Tibial nerve (tissue), 4 donors: Measurements from ENCODE around the gene PYDC1.

ENCODE experiments used
- CTCF ChIP-seq, 5 experiments: fragments of 200-600 bp in 3 of 5; fragments of 450-650 bp in 2 of 5; sonication (generic) in 3 of 5; IDR thresholded peaks; one replicate each; pipeline ENCODE4 v1.5.1; 2016 to 2019; ENCODE audit warnings: antibody characterized with exemption in 5 of 5, mild to moderate bottlenecking in 3 of 5, moderate library complexity in 2 of 5
- EP300 ChIP-seq, 2 donors: sonication (generic); formaldehyde crosslinking; IDR thresholded peaks; one replicate each; pipeline ENCODE4 v1.6.1; 2017; ENCODE audit warnings: antibody characterized with exemption in 2 of 2, mild to moderate bottlenecking in 1 of 2

DNA sequence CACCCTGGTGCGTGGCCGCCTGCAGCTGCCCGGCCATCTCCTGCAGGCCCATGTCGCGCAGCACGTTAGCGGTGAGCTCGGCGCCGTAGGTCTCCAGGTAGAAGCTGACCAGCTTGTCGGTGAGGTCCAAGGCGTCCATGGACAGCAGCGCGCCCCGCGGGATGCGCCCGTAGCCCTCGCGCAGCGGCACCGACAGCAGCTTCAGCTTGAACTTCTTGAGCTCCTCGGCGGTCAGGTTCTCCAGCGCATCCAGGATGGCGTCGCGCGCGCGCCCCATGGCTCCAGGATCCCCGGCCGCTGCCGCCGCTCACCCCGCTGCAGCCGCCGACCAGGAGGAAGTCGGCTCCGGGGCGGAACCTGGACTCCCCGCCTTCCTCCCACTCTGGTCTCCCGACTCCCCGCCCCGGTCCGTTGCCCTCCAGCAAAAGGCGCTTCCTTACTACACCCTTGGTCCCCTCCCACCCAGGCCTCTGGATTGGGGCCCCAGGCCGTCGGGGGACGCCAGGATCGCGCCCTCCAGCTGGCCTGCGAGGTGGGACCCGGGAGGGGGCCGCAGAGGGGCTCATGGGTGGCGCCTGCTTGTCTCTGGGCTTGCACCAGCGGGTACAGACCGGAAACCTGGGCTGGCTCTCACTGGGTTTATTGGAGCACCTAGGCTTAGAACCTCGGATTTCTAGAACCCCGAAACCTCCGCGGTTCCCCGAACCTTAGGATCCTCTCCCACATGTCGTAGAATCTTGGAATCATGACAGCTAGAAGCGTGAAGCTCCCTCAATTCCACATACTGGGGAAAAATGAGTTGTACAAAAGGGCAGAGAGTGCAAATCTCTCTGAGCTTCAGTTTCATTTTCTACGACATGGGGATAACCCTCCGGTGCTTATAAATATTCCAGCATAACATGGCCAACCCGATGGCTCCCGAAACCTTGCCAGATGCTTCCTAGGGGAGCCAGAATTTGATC, 14.2 kb downstream of the PYDC1 start, which contains the start of gene PYCARD:
- TF ChIP-seq CTCF (IDR thresholded peaks at IDR 0.05) (no peak), EP300 (IDR thresholded peaks at IDR 0.05) (peak in 1 of 2 donors; percentile 6)
